Measurements from ENCODE around the gene TAF4.

The TAF4 gene

DNA sequence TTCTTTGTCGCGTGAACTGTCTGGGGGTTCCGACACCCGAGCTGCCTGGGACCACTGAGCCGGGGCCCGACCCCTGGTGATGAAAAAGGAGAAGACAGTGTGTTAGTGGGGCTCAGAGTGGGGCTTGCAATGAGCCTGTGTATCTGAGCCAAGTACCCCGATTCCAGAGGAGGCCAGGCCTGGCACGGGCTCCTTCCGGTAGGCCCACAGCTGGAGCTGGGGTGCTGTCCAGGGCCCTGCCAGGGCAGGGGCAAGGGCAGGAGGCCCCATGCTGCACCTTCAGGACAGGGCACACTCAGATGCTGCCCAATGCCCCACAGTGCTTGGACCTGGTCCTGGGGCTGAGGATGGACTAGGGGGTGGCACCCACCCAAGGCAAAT is 89.4 kb downstream of the TAF4 start:
- Histone ChIP-seq H3K27me3 (ENCODE audit: low read length) (no peaks in the 10 kb centered on the region), H3K4me3 (ENCODE audit: insufficient read depth, low read length, poor library complexity, severe bottlenecking) (no peak overlapping the region), H4K20me1 (ENCODE audit: low read depth, low read length) (no peaks in the 10 kb centered on the region), H3F3A (ENCODE audit: insufficient read depth) (no peaks in the 10 kb centered on the region), H2AFZ (ENCODE audit: low read depth, low read length, severe bottlenecking) (no peak overlapping the region), H3K36me3 (ENCODE audit: low read length) (no peaks in the 10 kb centered on the region), H3K4me2 (ENCODE audit: low read depth, low read length, poor library complexity, severe bottlenecking) (no peak overlapping the region), H3K79me2 (ENCODE audit: insufficient read depth, low read length) (no peaks in the 10 kb centered on the region), H3K27ac (ENCODE audit: low read depth, low read length) (no peak overlapping the region), H3K9me3 (ENCODE audit: insufficient read depth, low read length) (no peaks in the 10 kb centered on the region), H3K9me2 (replicated peaks; ENCODE audit: insufficient read depth, low read length) (no peaks in the 10 kb centered on the region), H3K9ac (ENCODE audit: low read length) (no peak overlapping the region)
- TF ChIP-seq, protein P1, sequence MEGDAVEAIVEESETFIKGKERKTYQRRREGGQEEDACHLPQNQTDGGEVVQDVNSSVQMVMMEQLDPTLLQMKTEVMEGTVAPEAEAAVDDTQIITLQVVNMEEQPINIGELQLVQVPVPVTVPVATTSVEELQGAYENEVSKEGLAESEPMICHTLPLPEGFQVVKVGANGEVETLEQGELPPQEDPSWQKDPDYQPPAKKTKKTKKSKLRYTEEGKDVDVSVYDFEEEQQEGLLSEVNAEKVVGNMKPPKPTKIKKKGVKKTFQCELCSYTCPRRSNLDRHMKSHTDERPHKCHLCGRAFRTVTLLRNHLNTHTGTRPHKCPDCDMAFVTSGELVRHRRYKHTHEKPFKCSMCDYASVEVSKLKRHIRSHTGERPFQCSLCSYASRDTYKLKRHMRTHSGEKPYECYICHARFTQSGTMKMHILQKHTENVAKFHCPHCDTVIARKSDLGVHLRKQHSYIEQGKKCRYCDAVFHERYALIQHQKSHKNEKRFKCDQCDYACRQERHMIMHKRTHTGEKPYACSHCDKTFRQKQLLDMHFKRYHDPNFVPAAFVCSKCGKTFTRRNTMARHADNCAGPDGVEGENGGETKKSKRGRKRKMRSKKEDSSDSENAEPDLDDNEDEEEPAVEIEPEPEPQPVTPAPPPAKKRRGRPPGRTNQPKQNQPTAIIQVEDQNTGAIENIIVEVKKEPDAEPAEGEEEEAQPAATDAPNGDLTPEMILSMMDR (IDR thresholded peaks at IDR 0.05; ENCODE audit: insufficient read depth, low read length, poor library complexity, severe bottlenecking) = no peak
- no peak for TF ChIP-seq EZH2phosphoT487 (conservative IDR thresholded peaks at IDR 0.05; ENCODE audit: low read length)

DNA sequence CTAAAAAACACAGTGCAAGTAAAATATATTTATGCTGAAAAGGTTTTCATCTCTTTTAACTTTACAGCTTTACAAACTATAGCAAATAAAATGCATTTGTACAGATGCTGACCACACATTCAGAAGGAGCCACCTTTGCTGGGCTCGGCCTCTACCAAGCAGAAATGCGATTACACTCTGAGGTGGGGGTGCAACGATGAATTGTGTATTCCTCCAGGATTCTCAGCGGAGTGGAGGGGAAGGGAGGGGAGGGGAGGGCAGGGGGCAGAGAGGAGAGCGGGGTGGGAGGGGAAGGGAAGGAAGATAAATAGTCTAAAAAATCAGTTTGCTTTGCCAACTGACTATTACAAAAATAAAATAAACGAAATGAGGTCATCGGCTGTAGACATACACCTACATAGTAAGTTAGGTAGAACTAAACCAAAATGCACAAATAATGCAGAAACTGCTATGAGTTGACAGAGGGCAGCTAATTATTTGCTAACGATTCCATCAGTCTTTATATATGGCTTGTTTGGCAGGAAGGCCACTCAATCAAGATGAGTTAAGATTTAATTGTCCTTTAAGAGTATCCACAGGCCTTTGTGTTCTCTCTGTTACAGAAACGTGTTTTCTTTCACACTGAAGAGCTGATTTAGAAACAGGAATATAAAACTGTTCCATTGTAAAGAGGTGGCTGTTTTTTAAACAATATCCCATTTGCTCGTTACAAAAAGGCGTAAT is 90.1 kb downstream of the TAF4 start:
- TF ChIP-seq EZH2phosphoT487 (conservative IDR thresholded peaks at IDR 0.05; ENCODE audit: low read length) = no peak
- TF ChIP-seq, protein P1 (IDR thresholded peaks at IDR 0.05; ENCODE audit: insufficient read depth, low read length, poor library complexity, severe bottlenecking) = no peak
- Histone ChIP-seq H3F3A (ENCODE audit: insufficient read depth) (no peaks in the 10 kb centered on the region), H3K4me3 (ENCODE audit: insufficient read depth, low read length, poor library complexity, severe bottlenecking) (no peak overlapping the region), H3K36me3 (ENCODE audit: low read length) (no peaks in the 10 kb centered on the region), H3K27ac (ENCODE audit: low read depth, low read length) (no peak overlapping the region), H3K9ac (ENCODE audit: low read length) (no peak overlapping the region), H4K20me1 (ENCODE audit: low read depth, low read length) (no peaks in the 10 kb centered on the region), H3K9me3 (ENCODE audit: insufficient read depth, low read length) (no peaks in the 10 kb centered on the region), H3K4me2 (ENCODE audit: low read depth, low read length, poor library complexity, severe bottlenecking) (no peak overlapping the region), H2AFZ (ENCODE audit: low read depth, low read length, severe bottlenecking) (no peak overlapping the region), H3K9me2 (replicated peaks; ENCODE audit: insufficient read depth, low read length) (no peaks in the 10 kb centered on the region), H3K79me2 (ENCODE audit: insufficient read depth, low read length) (no peaks in the 10 kb centered on the region), H3K27me3 (ENCODE audit: low read length) (no peaks in the 10 kb centered on the region)

DNA sequence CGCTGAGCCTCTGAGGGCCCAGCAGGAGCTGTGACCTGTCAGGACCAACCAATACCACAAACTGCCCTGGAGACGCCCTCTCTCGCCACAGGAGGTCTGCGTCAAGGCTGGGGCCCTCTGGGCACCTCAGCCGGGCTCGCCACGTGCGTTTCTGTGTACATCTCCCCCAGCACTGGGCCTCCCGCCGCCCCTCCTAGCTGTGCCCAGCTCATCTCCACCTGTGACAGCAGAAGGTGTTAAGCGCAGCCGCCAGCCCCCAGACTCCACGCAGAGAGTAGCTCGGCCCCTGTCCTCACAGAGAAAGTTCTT is 91.4 kb downstream of the TAF4 start:
- H3K9me3 ChIP-seq (ENCODE audit: insufficient read depth, low read length) = no peaks in the 10 kb centered on the region
- H4K20me1 ChIP-seq (ENCODE audit: low read depth, low read length) = no peaks in the 10 kb centered on the region
- H3K9me2 ChIP-seq (replicated peaks; ENCODE audit: insufficient read depth, low read length) = no peaks in the 10 kb centered on the region
- H3K4me3 ChIP-seq (ENCODE audit: insufficient read depth, low read length, poor library complexity, severe bottlenecking) = no peak overlapping the region
- no peaks in the 10 kb centered on the region for H3F3A ChIP-seq (ENCODE audit: insufficient read depth)
- H3K4me2 ChIP-seq (ENCODE audit: low read depth, low read length, poor library complexity, severe bottlenecking) = no peak overlapping the region
- H2AFZ ChIP-seq (ENCODE audit: low read depth, low read length, severe bottlenecking) = no peak overlapping the region
- H3K9ac ChIP-seq (ENCODE audit: low read length) = no peak overlapping the region
- H3K27me3 ChIP-seq (ENCODE audit: low read length) = no peaks in the 10 kb centered on the region
- no peaks in the 10 kb centered on the region for H3K36me3 ChIP-seq (ENCODE audit: low read length)
- H3K27ac ChIP-seq (ENCODE audit: low read depth, low read length) = no peak overlapping the region
- TF ChIP-seq EZH2phosphoT487 (conservative IDR thresholded peaks at IDR 0.05; ENCODE audit: low read length) = no peak
- TF ChIP-seq, protein P1 (IDR thresholded peaks at IDR 0.05; ENCODE audit: insufficient read depth, low read length, poor library complexity, severe bottlenecking) = no peak
- no peaks in the 10 kb centered on the region for H3K79me2 ChIP-seq (ENCODE audit: insufficient read depth, low read length)
